Cardiac muscle cell (in vitro differentiated cells and primary cell): ENCODE data around the gene CYTH1. TPM values are rescaled to one million over a fixed set of nuclear protein-coding genes. Genes with fewer than 3 reads are reported as not detected.

Experiments used
- DNase-seq, 2 donors: peaks; one replicate each; pipeline versions ENCODE4 v3.0.0 to v3.0.0-alpha.2; 2010 to 2017; ENCODE audit warnings: low read depth in 1 of 2, low spot score in 1 of 2
- H3K27ac ChIP-seq: fragments of 200-600 bp; sonication (generic); 2 replicates; pipeline ENCODE4 v1.5.1; 2016
- H3K27me3 ChIP-seq: fragments of 200-600 bp; sonication (generic); 2 replicates; pipeline ENCODE4 v1.6.0; 2016; ENCODE audit warnings: control low read depth
- H3K36me3 ChIP-seq: fragments of 200-600 bp; sonication (generic); 2 replicates; pipeline ENCODE4 v1.5.1; 2016; ENCODE audit warnings: control low read depth
- H3K4me1 ChIP-seq: fragments of 200-600 bp; sonication (generic); 2 replicates; pipeline ENCODE4 v1.8.1; 2017; ENCODE audit warnings: low read depth, mild to moderate bottlenecking, mixed run types
- H3K4me3 ChIP-seq: fragments of 200-600 bp; sonication (generic); 2 replicates; pipeline ENCODE4 v1.5.1; 2016; ENCODE audit warnings: mild to moderate bottlenecking
- H3K9me3 ChIP-seq: fragments of 200-600 bp; sonication (generic); 2 replicates; pipeline ENCODE4 v1.5.1; 2017; ENCODE audit warnings: low read depth, mild to moderate bottlenecking, control low read depth
- CTCF ChIP-seq: IDR thresholded peaks from 2 replicates; pipeline ENCODE4 v1.5.1; 2012; ENCODE audit warnings: low read depth, mild to moderate bottlenecking, low read length
- polyA plus RNA-seq: library from polyadenylated mRNA; unstranded; fragments of >200 nt; fragmentation: Nextera tagmentation; extraction: Ambion mirVana; gene quantifications from 2 replicates; pipeline ENCODE4 v1.2.1, GENCODE V29; 2016
- total RNA-seq: library from RNA; depleted of rRNA; stranded (reverse); fragments of >200 nt; gene quantifications from 2 replicates; pipeline ENCODE4 v1.2.3, GENCODE V29; 2016

Gene CYTH1
- total and polyA plus RNA-seq, 2 experiments from 2014 or later, result 21.9 to 39.6 TPM

- no peak overlapping the region for H3K27ac ChIP-seq
- H3K4me1 ChIP-seq, result no peaks in the 10 kb centered on the region
- no peaks in the 10 kb centered on the region for H3K9me3 ChIP-seq
- no peak overlapping the region for H3K4me3 ChIP-seq
- no peaks in the 10 kb centered on the region for H3K27me3 ChIP-seq
- no peak for DNase-seq
- no peaks in the 10 kb centered on the region for H3K36me3 ChIP-seq
- no peak for TF ChIP-seq CTCF
Observed at GRCh38 chr17:78659546-78659945, 122.5 kb downstream of the CYTH1 start.

GRCh38 chr17:78658281-78658785 is 123.7 kb downstream of the CYTH1 start:
- DNase-seq, result no peak
- Histone ChIP-seq H3K4me1 (no peaks in the 10 kb centered on the region), H3K9me3 (no peaks in the 10 kb centered on the region), H3K27me3 (no peaks in the 10 kb centered on the region), H3K4me3 (no peak overlapping the region), H3K27ac (no peak overlapping the region), H3K36me3 (no peaks in the 10 kb centered on the region)
- no peak for TF ChIP-seq CTCF

GRCh38 chr17:78655251-78655940 is 126.7 kb downstream of the CYTH1 start:
- H3K9me3 ChIP-seq, result no peaks in the 10 kb centered on the region
- TF ChIP-seq CTCF, result no peak
- H3K4me1 ChIP-seq, result no peaks in the 10 kb centered on the region
- DNase-seq, result no peak
- H3K36me3 ChIP-seq, result no peaks in the 10 kb centered on the region
- H3K27ac ChIP-seq, result no peak overlapping the region
- no peak overlapping the region for H3K4me3 ChIP-seq
- no peaks in the 10 kb centered on the region for H3K27me3 ChIP-seq

- no peak overlapping the region for H3K27ac ChIP-seq
- H3K4me3 ChIP-seq, result no peak overlapping the region
- H3K36me3 ChIP-seq, result no peaks in the 10 kb centered on the region
- H3K9me3 ChIP-seq, result no peaks in the 10 kb centered on the region
- no peaks in the 10 kb centered on the region for H3K27me3 ChIP-seq
- no peak for DNase-seq
- no peaks in the 10 kb centered on the region for H3K4me1 ChIP-seq
- no peak for TF ChIP-seq CTCF
Observed at GRCh38 chr17:78654325-78654724, 127.7 kb downstream of the CYTH1 start.

GRCh38 chr17:78653382-78653781 is 128.7 kb downstream of the CYTH1 start:
- Histone ChIP-seq H3K4me3 (no peak overlapping the region), H3K9me3 (no peaks in the 10 kb centered on the region), H3K4me1 (no peaks in the 10 kb centered on the region), H3K36me3 (no peaks in the 10 kb centered on the region), H3K27me3 (no peaks in the 10 kb centered on the region), H3K27ac (no peak overlapping the region)
- DNase-seq, result peak in 1 of 2 donors; percentile 71
- no peak for TF ChIP-seq CTCF
